HEK293 (cell line): Measurements from ENCODE around the gene CIAO2B.
A peak's percentile ranks its signal among the peaks of the same experiment; 100 is the strongest.

Experiments used
- CTCF ChIA-PET: fragments of 350-600 bp; formaldehyde crosslinking; extraction: SDS; loops from one replicate; lab custom pipeline; 2021; ENCODE audit warnings: antibody characterized with exemption; lab: Yijun Ruan, JAX
- POLR2A ChIA-PET: fragments of 300-600 bp; formaldehyde crosslinking; extraction: SDS; loops from one replicate; lab custom pipeline; 2020; ENCODE audit warnings: antibody characterized with exemption, inconsistent platforms; lab: Yijun Ruan, JAX
- H3K27ac ChIP-seq: fragments of 200-500 bp; sonication (Bioruptor generic); 2 replicates; pipeline ENCODE4 v1.5.1; 2014; ENCODE audit warnings: low read depth, low read length, control low read depth, inconsistent platforms; ENCODE audit errors: extremely low read depth
- H3K36me3 ChIP-seq, 2 experiments: fragments of 200-500 bp in 1 of 2; sonication (Bioruptor generic) in 1 of 2; 1 replicate in 1 of 2; 2 replicates in 1 of 2; pipeline ENCODE4 v1.5.1; 2014 to 2017; ENCODE audit warnings: inconsistent platforms in 2 of 2, low read length in 2 of 2; ENCODE audit not compliant: control insufficient read depth in 2 of 2, insufficient read depth in 1 of 2
- H3K4me1 ChIP-seq: fragments of 200-500 bp; sonication (Bioruptor generic); 2 replicates; pipeline ENCODE4 v1.5.1; 2014; ENCODE audit warnings: mild to moderate bottlenecking, low read length, inconsistent platforms; ENCODE audit not compliant: control insufficient read depth, insufficient read depth
- H3K4me3 ChIP-seq: 2 replicates; pipeline ENCODE4 v1.5.1; 2011; ENCODE audit warnings: low read depth, mild to moderate bottlenecking, control low read depth, low read length, moderate library complexity
- H3K9me3 ChIP-seq: fragments of 200-500 bp; sonication (Bioruptor generic); 2 replicates; pipeline ENCODE4 v1.5.1; 2014; ENCODE audit warnings: low read depth, low read length, inconsistent platforms; ENCODE audit not compliant: control insufficient read depth, insufficient read depth
- CTCF ChIP-seq: fragments of 450-650 bp; formaldehyde crosslinking; IDR thresholded peaks from 2 replicates; pipeline ENCODE4 v1.5.1; 2016; ENCODE audit warnings: missing biosample characterization, missing genetic modification characterization
- EGR2 ChIP-seq: fragments of 450-650 bp; formaldehyde crosslinking; IDR thresholded peaks from 2 replicates; pipeline ENCODE4 v1.5.1; 2016; ENCODE audit warnings: low read depth, missing biosample characterization, missing genetic modification characterization
- GFI1B ChIP-seq: fragments of 450-650 bp; formaldehyde crosslinking; IDR thresholded peaks from 2 replicates; pipeline ENCODE4 v1.5.1; 2016; ENCODE audit warnings: missing biosample characterization, missing genetic modification characterization
- HOXA7 ChIP-seq: sonication (generic); formaldehyde crosslinking; IDR thresholded peaks from 2 replicates; pipeline ENCODE4 v1.8.1; 2022; ENCODE audit warnings: missing genetic modification reagents, borderline replicate concordance
- MZF1 ChIP-seq: fragments of 450-650 bp; formaldehyde crosslinking; IDR thresholded peaks from 2 replicates; pipeline ENCODE4 v1.5.1; 2017; ENCODE audit warnings: missing biosample characterization, missing genetic modification characterization, borderline replicate concordance
- ZBTB49 ChIP-seq: fragments of 450-650 bp; formaldehyde crosslinking; IDR thresholded peaks from 2 replicates; pipeline ENCODE4 v1.5.1; 2016; ENCODE audit warnings: missing biosample characterization, missing genetic modification characterization, low read depth
- ZNF248 ChIP-seq: fragments of 450-650 bp; formaldehyde crosslinking; IDR thresholded peaks from 2 replicates; pipeline ENCODE4 v1.5.1; 2017; ENCODE audit warnings: missing biosample characterization, missing genetic modification characterization
- ZNF266 ChIP-seq: fragments of 450-650 bp; formaldehyde crosslinking; IDR thresholded peaks from 2 replicates; pipeline ENCODE4 v1.5.1; 2016; ENCODE audit warnings: missing biosample characterization, missing genetic modification characterization, low read depth
- ZNF302 ChIP-seq: fragments of 450-650 bp; formaldehyde crosslinking; IDR thresholded peaks from 2 replicates; pipeline ENCODE4 v1.5.1; 2016; ENCODE audit warnings: missing biosample characterization, missing genetic modification characterization, low read depth
- ZNF324 ChIP-seq: fragments of 450-650 bp; formaldehyde crosslinking; IDR thresholded peaks from 2 replicates; pipeline ENCODE4 v1.5.1; 2016; ENCODE audit warnings: missing biosample characterization, missing genetic modification characterization
- ZNF354C ChIP-seq: fragments of 450-650 bp; formaldehyde crosslinking; IDR thresholded peaks from 2 replicates; pipeline ENCODE4 v1.5.1; 2016; ENCODE audit warnings: missing biosample characterization, missing genetic modification characterization, low read depth, borderline replicate concordance
- ZNF37A ChIP-seq: fragments of 450-650 bp; IDR thresholded peaks from 2 replicates; pipeline ENCODE4 v1.5.1; 2018; ENCODE audit warnings: missing biosample characterization, missing genetic modification characterization
- ZNF501 ChIP-seq: fragments of 450-650 bp; formaldehyde crosslinking; IDR thresholded peaks from 2 replicates; pipeline ENCODE4 v1.5.1; 2016; ENCODE audit warnings: missing biosample characterization, missing genetic modification characterization
- ZNF530 ChIP-seq: fragments of 450-650 bp; formaldehyde crosslinking; IDR thresholded peaks from 2 replicates; pipeline ENCODE4 v1.5.1; 2016; ENCODE audit warnings: low read depth, missing biosample characterization, missing genetic modification characterization
- ZNF621 ChIP-seq: fragments of 450-650 bp; formaldehyde crosslinking; IDR thresholded peaks from 2 replicates; pipeline ENCODE4 v1.5.1; 2017; ENCODE audit warnings: missing biosample characterization, missing genetic modification characterization
- ZNF785 ChIP-seq: fragments of 450-650 bp; formaldehyde crosslinking; IDR thresholded peaks from 2 replicates; pipeline ENCODE4 v1.5.1; 2016; ENCODE audit warnings: missing biosample characterization, missing genetic modification characterization
- ZSCAN16 ChIP-seq: fragments of 450-650 bp; formaldehyde crosslinking; IDR thresholded peaks from 2 replicates; pipeline ENCODE4 v1.5.1; 2016; ENCODE audit warnings: missing biosample characterization, missing genetic modification characterization
- ZXDB ChIP-seq: fragments of 450-650 bp; formaldehyde crosslinking; IDR thresholded peaks from 2 replicates; pipeline ENCODE4 v1.5.1; 2016; ENCODE audit warnings: missing biosample characterization, missing genetic modification characterization
- TF ChIP-seq, protein P1 (sequence below): fragments of 450-650 bp; formaldehyde crosslinking; IDR thresholded peaks from 2 replicates; pipeline ENCODE4 v1.5.1; 2017; ENCODE audit warnings: missing biosample characterization, missing genetic modification characterization
- TF ChIP-seq, protein P2 (sequence below): fragments of 450-650 bp; formaldehyde crosslinking; IDR thresholded peaks from 2 replicates; pipeline ENCODE4 v1.5.1; 2016; ENCODE audit warnings: missing biosample characterization, missing genetic modification characterization, borderline replicate concordance

The CIAO2B gene

GRCh38 chr16:66936889-66937554 lies 2.8 kb upstream of the CIAO2B start:
- CTCF ChIA-PET: interaction anchor here (1.1 kb wide), 2 partner anchors 8 to 41 kb away, joined by 3 to 4 read pairs; no protein-coding TSS in a partner anchor
- TF ChIP-seq CTCF (tag by site-specific recombination): 0 out of 2 replicates have a peak, but pooled peaks have one; percentile 6
- no peak for TF ChIP-seq GFI1B (tag by site-specific recombination)
- no peak for TF ChIP-seq MZF1 (tag by site-specific recombination)
- TF ChIP-seq ZNF621 (tag by site-specific recombination): no peak
- TF ChIP-seq ZNF248 (tag by site-specific recombination): no peak
- no peak for TF ChIP-seq ZNF302
- no peak for TF ChIP-seq ZNF266 (tag by site-specific recombination)
- TF ChIP-seq, all 188 proteins: peak for 1
- peaks cover 0 to 59% of the 10 kb centered on the region in 2 experiments; a peak in 1 of 3 replicates for H3K36me3 ChIP-seq
- H3K4me1 ChIP-seq: peaks cover 2% of the 10 kb centered on the region; the same call in 1 of the 2 replicates
- H3K9me3 ChIP-seq: no peaks in the 10 kb centered on the region
- POLR2A ChIA-PET: interaction anchor here (0.6 to 1.7 kb wide), 3 partner anchors 8 to 22 kb away, joined by 3 to 7 read pairs (median 3); no protein-coding TSS in a partner anchor
- no peak overlapping the region for H3K27ac ChIP-seq
- H3K4me3 ChIP-seq: no peak overlapping the region

DNA sequence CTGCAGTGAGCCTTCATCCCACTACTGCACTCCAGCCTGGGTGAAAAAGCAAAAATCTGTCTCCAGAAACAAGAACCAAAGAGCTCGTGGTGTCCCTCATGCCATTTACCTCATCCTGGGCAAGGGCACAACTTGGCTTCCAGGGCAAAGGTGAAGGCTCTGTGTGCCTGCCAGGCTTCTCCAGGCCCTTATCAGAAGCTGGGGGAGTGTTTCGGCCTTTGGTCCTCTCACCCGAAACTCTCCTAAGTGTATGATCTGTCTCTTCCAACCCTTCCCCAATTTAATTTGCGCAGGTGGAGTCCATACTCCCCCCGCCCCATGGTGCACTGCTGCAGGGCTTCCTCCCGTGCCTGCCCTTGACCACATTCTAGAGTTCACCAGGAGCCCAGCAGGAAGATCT lies 2.3 kb upstream of the CIAO2B start:
- ChIA-PET CTCF (interaction anchor here (1.1 kb wide), 2 partner anchors 8 to 41 kb away, joined by 3 to 4 read pairs; no protein-coding TSS in a partner anchor), POLR2A (interaction anchor here (1.7 kb wide), 1 partner anchor 8 kb away, joined by 7 read pairs; no protein-coding TSS in a partner anchor)
- Histone ChIP-seq H3K27ac (no peak overlapping the region), H3K4me3 (no peak overlapping the region), H3K4me1 (peaks cover 2% of the 10 kb centered on the region; the same call in 1 of the 2 replicates), H3K9me3 (no peaks in the 10 kb centered on the region), H3K36me3 (peaks cover 0 to 59% of the 10 kb centered on the region in 2 experiments; a peak in 2 of 3 replicates)
- TF ChIP-seq ZNF324 (no peak), ZNF530 (tag by site-specific recombination) (no peak), CTCF (tag by site-specific recombination) (no peak), ZBTB49 (no peak), ZNF354C (no peak), ZSCAN16 (tag by site-specific recombination) (no peak)

DNA sequence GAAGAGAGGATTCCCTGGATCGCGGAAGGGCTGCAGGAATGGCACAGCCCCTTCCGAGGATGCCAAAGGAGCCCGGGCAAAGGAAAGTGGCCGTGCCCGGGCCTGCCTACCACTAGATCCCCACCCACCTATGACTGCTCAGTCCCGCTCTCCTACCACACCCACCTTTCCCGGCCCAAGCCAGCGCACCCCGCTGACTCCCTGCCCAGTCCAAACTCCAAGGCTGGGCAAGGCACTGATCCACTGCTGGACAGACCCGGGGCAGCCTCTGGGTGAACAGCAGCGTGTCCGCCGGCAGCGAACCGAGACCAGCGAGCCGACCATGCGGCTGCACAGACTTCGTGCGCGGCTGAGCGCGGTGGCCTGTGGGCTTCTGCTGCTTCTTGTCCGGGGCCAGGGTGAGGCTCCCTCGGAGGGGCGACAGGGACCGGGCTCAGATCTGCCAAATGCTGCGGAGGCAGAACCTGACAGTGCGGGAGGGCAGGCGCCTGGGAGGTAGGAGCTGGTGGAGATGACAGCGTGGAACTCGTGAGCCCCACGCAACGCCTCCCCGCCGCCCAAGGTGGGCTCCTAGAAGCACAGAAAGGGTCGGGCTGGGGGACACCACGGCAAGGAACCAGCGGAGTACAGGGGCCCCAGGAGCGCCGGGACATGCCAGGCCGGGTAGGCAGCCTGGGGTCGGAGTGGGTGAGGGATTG lies 1.3 kb upstream of the CIAO2B start, which contains the start of gene CES2:
CES2 (plus strand) TSS at position 203 of the 698 bp plus-strand sequence; CDS start at position 323, 120 bp downstream.
- Histone ChIP-seq H3K4me1 (peaks cover 2% of the 10 kb centered on the region; the same call in 1 of the 2 replicates), H3K4me3 (peak within 1 kb of the TSS; percentile 83), H3K36me3 (peaks cover 4 to 52% of the 10 kb centered on the region in 2 experiments; a peak in 2 of 3 replicates), H3K9me3 (no peaks in the 10 kb centered on the region), H3K27ac (peak within 1 kb of the TSS; percentile 72)
- CTCF ChIA-PET: interaction anchor here (0.6 kb wide), 1 partner anchor 12 kb away, joined by 3 read pairs; no protein-coding TSS in a partner anchor
- POLR2A ChIA-PET: interaction anchor here (1.7 kb wide), 1 partner anchor 9 kb away, joined by 7 read pairs; no protein-coding TSS in a partner anchor
- TF ChIP-seq HOXA7 (CRISPR knock-in tag) (no peak), ZNF785 (no peak), ZXDB (no peak), ZNF501 (tag by site-specific recombination) (no peak), EGR2 (tag by site-specific recombination) (0 out of 2 replicates have a peak, but pooled peaks have one; percentile 16), ZNF37A (tag by site-specific recombination) (no peak)
- TF ChIP-seq, protein P1, sequence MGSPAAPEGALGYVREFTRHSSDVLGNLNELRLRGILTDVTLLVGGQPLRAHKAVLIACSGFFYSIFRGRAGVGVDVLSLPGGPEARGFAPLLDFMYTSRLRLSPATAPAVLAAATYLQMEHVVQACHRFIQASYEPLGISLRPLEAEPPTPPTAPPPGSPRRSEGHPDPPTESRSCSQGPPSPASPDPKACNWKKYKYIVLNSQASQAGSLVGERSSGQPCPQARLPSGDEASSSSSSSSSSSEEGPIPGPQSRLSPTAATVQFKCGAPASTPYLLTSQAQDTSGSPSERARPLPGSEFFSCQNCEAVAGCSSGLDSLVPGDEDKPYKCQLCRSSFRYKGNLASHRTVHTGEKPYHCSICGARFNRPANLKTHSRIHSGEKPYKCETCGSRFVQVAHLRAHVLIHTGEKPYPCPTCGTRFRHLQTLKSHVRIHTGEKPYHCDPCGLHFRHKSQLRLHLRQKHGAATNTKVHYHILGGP (tag by site-specific recombination): no peak
- TF ChIP-seq, protein P2, sequence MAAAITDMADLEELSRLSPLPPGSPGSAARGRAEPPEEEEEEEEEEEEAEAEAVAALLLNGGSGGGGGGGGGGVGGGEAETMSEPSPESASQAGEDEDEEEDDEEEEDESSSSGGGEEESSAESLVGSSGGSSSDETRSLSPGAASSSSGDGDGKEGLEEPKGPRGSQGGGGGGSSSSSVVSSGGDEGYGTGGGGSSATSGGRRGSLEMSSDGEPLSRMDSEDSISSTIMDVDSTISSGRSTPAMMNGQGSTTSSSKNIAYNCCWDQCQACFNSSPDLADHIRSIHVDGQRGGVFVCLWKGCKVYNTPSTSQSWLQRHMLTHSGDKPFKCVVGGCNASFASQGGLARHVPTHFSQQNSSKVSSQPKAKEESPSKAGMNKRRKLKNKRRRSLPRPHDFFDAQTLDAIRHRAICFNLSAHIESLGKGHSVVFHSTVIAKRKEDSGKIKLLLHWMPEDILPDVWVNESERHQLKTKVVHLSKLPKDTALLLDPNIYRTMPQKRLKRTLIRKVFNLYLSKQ: no peak
